Testis (tissue), 3 donors: ENCODE data around the gene KIF2C. TPM values are rescaled to one million over a fixed set of nuclear protein-coding genes. Genes with fewer than 3 reads are reported as not detected.
A peak's percentile ranks its signal among the peaks of the same experiment; 100 is the strongest.

Experiments
- DNase-seq: peaks from one replicate; pipeline ENCODE4 v3.0.0-alpha.2; 2019
- H3K27ac ChIP-seq, 2 donors: fragments of 200-600 bp; sonication (generic); one replicate each; pipeline ENCODE4 v1.5.1; 2019
- H3K27me3 ChIP-seq: fragments of 200-600 bp; sonication (generic); one replicate; pipeline ENCODE4 v1.5.1; 2019
- H3K36me3 ChIP-seq: fragments of 200-600 bp; sonication (generic); one replicate; pipeline ENCODE4 v1.5.1; 2017; ENCODE audit warnings: low read depth; ENCODE audit errors: missing control alignments
- H3K4me1 ChIP-seq: fragments of 200-600 bp; sonication (generic); one replicate; pipeline ENCODE4 v1.5.1; 2019
- H3K4me3 ChIP-seq, 2 donors: fragments of 200-600 bp; sonication (generic); one replicate each; pipeline ENCODE4 v1.5.1; 2017 to 2019
- H3K9me3 ChIP-seq: fragments of 200-600 bp; sonication (generic); one replicate; pipeline ENCODE4 v1.5.1; 2017
- CTCF ChIP-seq, 3 experiments: fragments of 450-650 bp in 2 of 3; fragments of 200-600 bp in 1 of 3; sonication (generic) in 1 of 3; IDR thresholded peaks; one replicate each; pipeline ENCODE4 v1.5.1; 2016 to 2019; ENCODE audit warnings: antibody characterized with exemption in 3 of 3, mild to moderate bottlenecking in 2 of 3, moderate library complexity in 1 of 3
- POLR2A ChIP-seq: fragments of 450-650 bp; IDR thresholded peaks from one replicate; pipeline ENCODE4 v1.6.1; 2017; ENCODE audit warnings: antibody characterized with exemption, mild to moderate bottlenecking, moderate library complexity
- WGBS, 2 donors: methylation state at CpG; one replicate each; pipeline ENCODE4 v1.1.5; 2018; 5-methylcytosine and 5-hydroxymethylcytosine counted together
- intact Hi-C: fragments of 100-400 bp; cut with DNase I; formaldehyde crosslinking; loops from one replicate; pipeline ENCODE4 v1.15.1; 2023; ENCODE audit warnings: low total_unique reads
- polyA plus RNA-seq: library from polyadenylated mRNA; stranded (reverse); fragments of 350-450 nt; fragmentation: Illumina TruSeq; extraction: RNeasy Lipid Tissue Mini Kit (QIAGEN cat#74804); gene quantifications from one replicate; pipeline ENCODE4 v1.2.3, GENCODE V29; 2014; ENCODE audit warnings: low read depth, low replicate concordance; ENCODE audit not compliant: insufficient read depth
- total RNA-seq, 2 donors: library from RNA; depleted of rRNA; stranded (reverse); fragments of >200 nt; gene quantifications; one replicate each; pipeline ENCODE4 v1.2.3, GENCODE V29; 2016

Gene KIF2C
- total and polyA plus RNA-seq, 3 donors from 2014 or later = 53.5 to 167 (median 130) TPM

DNA sequence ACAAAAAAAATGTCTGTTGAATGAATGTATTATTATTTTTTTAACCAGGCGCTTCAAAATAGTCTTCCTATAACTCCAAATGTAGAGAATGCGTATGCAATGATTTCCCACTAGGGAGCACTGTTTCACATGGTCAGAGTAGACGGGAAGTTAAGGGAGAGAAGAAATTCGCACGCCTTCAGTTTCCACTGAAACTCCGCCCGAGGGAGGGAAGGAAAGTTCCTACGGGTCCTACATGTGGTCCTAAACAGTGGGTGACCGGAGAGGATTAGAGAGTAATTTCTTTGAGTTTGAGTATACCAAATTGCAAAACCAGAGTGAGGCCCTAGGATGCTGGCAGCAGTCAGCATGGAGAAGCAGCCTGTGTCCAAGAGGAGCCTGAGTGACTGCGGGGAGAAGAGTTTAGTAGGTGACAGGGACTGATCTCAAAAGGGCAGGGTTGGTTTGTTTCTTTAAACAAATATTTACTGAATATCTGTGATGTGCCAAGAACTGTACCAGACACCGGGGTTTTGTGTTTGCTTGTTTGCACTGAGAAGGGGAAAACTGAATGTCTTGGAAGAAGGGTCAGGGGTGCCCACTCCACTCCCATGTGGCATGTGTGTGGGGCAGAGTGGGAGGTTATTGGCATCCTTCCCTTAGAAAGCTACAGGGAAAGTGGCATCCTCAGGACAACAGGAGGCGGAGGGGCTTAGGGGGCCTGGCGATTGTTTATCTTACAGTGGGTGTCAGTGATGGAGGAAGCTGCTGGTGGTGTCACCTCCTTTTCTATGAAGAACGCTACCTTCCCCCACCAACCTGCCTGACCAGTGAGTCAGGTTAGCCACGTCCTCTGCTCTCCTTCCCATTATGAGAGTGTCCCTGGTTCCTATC is 31.4 kb upstream of the KIF2C start:
- 51 to 69% methylated on average over 15 of the region's 15 CpGs for WGBS, 2 donors
- intact Hi-C loops = no loop called here
- Histone ChIP-seq H3K4me1 (no peaks in the 10 kb centered on the region), H3K27me3 (no peaks in the 10 kb centered on the region), H3K36me3 (no peaks in the 10 kb centered on the region), H3K9me3 (no peaks in the 10 kb centered on the region), H3K27ac (no peak overlapping the region), H3K4me3 (no peak overlapping the region)
- DNase-seq = no peak
- TF ChIP-seq CTCF (IDR thresholded peaks at IDR 0.05) = peak in 1 of 3 experiments; percentile 41
- TF ChIP-seq POLR2A = no peak

DNA sequence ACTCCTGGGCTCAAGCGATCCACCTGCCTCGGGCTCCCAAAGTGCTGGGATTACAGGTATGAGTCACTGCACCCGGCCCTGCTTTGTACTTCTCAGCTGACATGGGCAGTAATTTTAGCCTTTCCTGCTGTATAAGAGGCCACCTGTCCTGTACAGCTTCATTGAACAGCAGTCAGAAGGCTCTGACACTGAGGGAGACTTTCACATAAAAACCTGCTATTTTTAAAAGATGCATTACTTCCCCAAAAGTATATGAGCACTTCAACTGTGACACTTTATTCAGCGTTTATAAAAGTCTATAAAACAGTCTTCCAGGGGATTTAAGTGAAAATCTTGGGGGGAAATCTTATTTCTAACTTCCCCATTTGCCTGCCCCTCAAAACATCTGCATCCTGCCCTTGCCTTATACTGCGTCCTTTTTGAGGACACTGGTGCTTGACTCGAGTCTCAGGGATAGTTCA is 26.3 kb upstream of the KIF2C start:
- Histone ChIP-seq H3K27ac (no peak overlapping the region), H3K9me3 (no peaks in the 10 kb centered on the region), H3K4me3 (no peak overlapping the region), H3K27me3 (no peaks in the 10 kb centered on the region), H3K36me3 (no peaks in the 10 kb centered on the region), H3K4me1 (no peaks in the 10 kb centered on the region)
- DNase-seq = no peak
- intact Hi-C loops = no loop called here
- 65 to 70% methylated on average over 6 of the region's 6 CpGs for WGBS, 2 donors
- TF ChIP-seq POLR2A (no peak), CTCF (IDR thresholded peaks at IDR 0.05) (no peak)

- no peaks in the 10 kb centered on the region for H3K9me3 ChIP-seq
- intact Hi-C loops = no loop called here
- WGBS, 2 donors = 81 to 88% methylated on average over 7 of the region's 7 CpGs
- H3K4me3 ChIP-seq = no peak overlapping the region
- TF ChIP-seq CTCF (IDR thresholded peaks at IDR 0.05) (no peak), POLR2A (no peak)
- no peaks in the 10 kb centered on the region for H3K36me3 ChIP-seq
- no peaks in the 10 kb centered on the region for H3K4me1 ChIP-seq
- no peak for DNase-seq
- no peak overlapping the region for H3K27ac ChIP-seq
- H3K27me3 ChIP-seq = no peaks in the 10 kb centered on the region
Observed at GRCh38 chr1:44714532-44714931, 25.1 kb upstream of the KIF2C start.

DNA sequence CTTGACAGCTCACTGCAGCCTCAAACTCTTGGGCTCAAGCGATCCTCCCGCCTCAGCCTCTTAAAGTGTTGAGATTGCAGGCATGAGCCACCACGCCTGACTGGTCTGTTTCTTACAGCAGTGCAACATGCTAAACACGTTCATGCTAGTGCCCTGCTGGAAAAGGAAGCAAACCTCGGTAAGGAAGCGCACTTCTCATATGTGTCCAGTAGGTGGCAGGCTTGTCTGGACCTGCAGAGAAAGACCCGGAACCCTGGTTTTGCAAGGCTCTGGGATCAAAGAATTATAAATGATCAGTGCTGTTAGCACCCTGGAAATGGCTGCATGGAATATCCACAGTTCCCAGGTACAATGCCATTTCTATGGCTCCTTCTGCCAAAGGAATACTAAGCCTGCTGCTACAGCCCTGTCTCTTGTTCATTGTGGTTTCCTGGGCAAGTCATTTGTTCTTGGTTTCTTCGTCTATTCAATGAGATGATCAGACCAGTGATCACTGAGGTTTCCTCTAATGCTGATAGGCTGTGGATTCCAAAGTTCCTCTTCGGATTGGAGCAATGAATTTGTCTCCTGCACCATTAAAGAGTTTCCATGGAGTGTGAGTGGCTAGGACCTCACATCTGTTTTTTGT is 24.6 kb upstream of the KIF2C start:
- H3K27ac ChIP-seq = no peak overlapping the region
- 27 to 33% methylated on average over 9 of the region's 9 CpGs for WGBS, 2 donors

More for the DNA sequence above, 24.6 kb upstream of the KIF2C start:
- TF ChIP-seq CTCF (IDR thresholded peaks at IDR 0.05) = peak; percentile 58 to 90 (median 78)
- no peak for TF ChIP-seq POLR2A
- H3K36me3 ChIP-seq = no peaks in the 10 kb centered on the region
- H3K4me1 ChIP-seq = no peaks in the 10 kb centered on the region
- no peaks in the 10 kb centered on the region for H3K27me3 ChIP-seq
- peak; percentile 71 for DNase-seq
- no peaks in the 10 kb centered on the region for H3K9me3 ChIP-seq
- H3K4me3 ChIP-seq = no peak overlapping the region
- intact Hi-C loops = no loop called here
